NCI-H748 (cell line): ENCODE data around the gene C7orf25.
"Not testable (repeated sequence)": the region's sequence is repeated elsewhere in the genome, so short reads cannot be mapped to it uniquely, and the experiment has no call there.

Experiments used
- DNase-seq: peaks from one replicate; lab custom pipeline; 2025; ENCODE audit not compliant: unreplicated experiment; lab: John Stamatoyannopoulos, UW

The C7orf25 gene

GRCh38 chr7:42929449-42929848, 17.6 kb upstream of the C7orf25 start:
- no peak for DNase-seq

GRCh38 chr7:42928754-42929153, 16.9 kb upstream of the C7orf25 start:
- DNase-seq: no peak

GRCh38 chr7:42926204-42926603, 14.3 kb upstream of the C7orf25 start:
- no peak for DNase-seq

- DNase-seq: no peak
These were observed 13.8 kb upstream of the C7orf25 start for GRCh38 chr7:42925630-42926029.

- no peak for DNase-seq
These were observed 12.5 kb upstream of the C7orf25 start for GRCh38 chr7:42924223-42924838.

- DNase-seq: no peak
These were observed 10.3 kb upstream of the C7orf25 start for GRCh38 chr7:42922017-42922753.

GRCh38 chr7:42915356-42915755, 3.5 kb upstream of the C7orf25 start:
- DNase-seq: no peak

GRCh38 chr7:42914421-42915045, 2.7 kb upstream of the C7orf25 start:
- DNase-seq: no peak

GRCh38 chr7:42914009-42914408, 2.1 kb upstream of the C7orf25 start:
- DNase-seq: no peak

- no peak for DNase-seq
These were observed 1.7 kb upstream of the C7orf25 start for GRCh38 chr7:42913591-42913990.

- DNase-seq: no peak
These were observed 1.6 kb downstream of the C7orf25 start for GRCh38 chr7:42910306-42910705.

GRCh38 chr7:42907316-42907715, 4.6 kb downstream of the C7orf25 start:
- no peak for DNase-seq

- DNase-seq: no peak
These were observed 5.7 kb downstream of the C7orf25 start for GRCh38 chr7:42906181-42906580.

GRCh38 chr7:42902331-42902730, 9.5 kb downstream of the C7orf25 start:
- no peak for DNase-seq

- no peak for DNase-seq
These were observed 11.0 kb downstream of the C7orf25 start for GRCh38 chr7:42900842-42901241.

GRCh38 chr7:42893346-42894240, 18.3 kb downstream of the C7orf25 start:
- DNase-seq: peak; percentile 41

GRCh38 chr7:42886893-42887505, 24.9 kb downstream of the C7orf25 start:
- DNase-seq: no peak

GRCh38 chr7:42886129-42886528, 25.7 kb downstream of the C7orf25 start:
- no peak for DNase-seq

- not testable (repeated sequence) for DNase-seq
These were observed 26.7 kb downstream of the C7orf25 start for GRCh38 chr7:42885183-42885582.

GRCh38 chr7:42883950-42884349, 27.9 kb downstream of the C7orf25 start:
- DNase-seq: no peak

- no peak for DNase-seq
These were observed 31.5 kb downstream of the C7orf25 start for GRCh38 chr7:42880392-42880791.
